Renal cortex interstitium (tissue), 11 donors: ENCODE measurements around the gene RNF213. TPM values are rescaled to one million over a fixed set of nuclear protein-coding genes. Genes with fewer than 3 reads are reported as not detected.

Experiments
- DNase-seq, 11 donors: peaks; one replicate each; pipeline ENCODE4 v3.0.0-alpha.2; 2013; ENCODE audit warnings: low read depth in 9 of 11, low spot score in 4 of 11; ENCODE audit errors: extremely low read depth in 1 of 11
- polyA plus RNA-seq, 3 donors: library from polyadenylated mRNA; unstranded; fragments of 120-200 nt; gene quantifications; one replicate each; pipeline ENCODE4 v1.2.1, GENCODE V29; 2013; ENCODE audit not compliant: insufficient read length in 3 of 3

RNF213 gene
- polyA plus RNA-seq, 3 donors: 62.4 to 112 (median 71.0) TPM

DNA sequence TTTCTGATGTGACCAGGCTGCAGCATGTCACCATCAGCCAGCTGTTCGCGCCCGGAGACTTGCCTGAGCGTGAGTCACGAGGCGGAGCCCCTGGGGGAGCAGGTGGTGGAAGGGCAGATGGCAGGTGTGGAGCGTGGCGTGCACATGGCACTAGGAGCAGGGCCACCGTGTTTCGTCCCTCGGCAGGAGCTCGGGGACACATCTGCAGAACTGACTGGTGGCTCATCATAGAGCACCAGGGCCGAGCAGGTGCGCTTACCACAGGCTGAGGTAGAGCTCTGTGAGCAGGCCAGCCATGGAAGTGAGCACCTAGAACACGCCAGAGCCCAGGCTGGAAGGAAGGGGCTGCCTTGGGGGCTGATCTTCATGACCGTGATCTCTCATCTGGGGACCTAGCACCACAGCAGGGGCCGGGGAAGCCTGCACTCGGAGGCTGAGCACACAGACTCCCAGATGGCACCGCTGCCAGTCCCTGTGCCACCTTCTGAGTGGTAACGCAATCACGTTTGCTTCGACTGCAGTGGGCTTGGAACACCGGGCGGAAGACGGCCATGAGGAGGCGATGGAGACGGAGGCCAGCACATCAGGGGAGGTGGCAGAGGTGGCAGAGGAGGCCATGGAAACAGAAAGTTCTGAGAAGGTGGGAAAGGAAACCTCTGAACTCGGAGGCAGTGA, 92.5 kb downstream of the RNF213 start:
- DNase-seq: no peak

DNA sequence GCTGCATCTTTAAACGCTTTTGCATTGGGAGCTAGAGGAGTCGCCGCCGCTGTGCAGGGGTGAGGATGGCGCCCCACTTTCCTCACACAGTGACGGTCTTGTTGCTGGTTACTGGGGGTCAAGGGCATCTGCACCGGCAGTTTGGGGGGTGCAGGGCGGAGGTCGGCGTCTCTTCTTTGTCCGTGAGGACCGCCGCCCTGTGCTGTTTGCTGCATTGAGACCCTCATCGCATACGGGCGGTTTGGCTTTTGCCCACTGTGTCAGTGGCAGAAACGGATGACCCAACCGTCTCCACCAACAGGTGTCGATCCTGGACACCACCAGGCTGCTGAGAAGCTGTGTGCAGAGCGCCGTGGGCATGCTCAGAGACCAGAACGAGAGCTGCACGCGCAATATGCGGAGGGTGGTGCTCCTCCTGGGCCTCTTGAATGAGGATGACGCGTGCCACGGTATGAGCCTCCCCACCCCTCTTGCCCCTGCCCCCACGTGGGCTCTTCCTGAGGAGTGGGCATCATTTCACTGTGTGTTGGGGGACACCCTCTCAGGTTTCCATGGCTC, 93.1 kb downstream of the RNF213 start:
- DNase-seq: no peak

DNA sequence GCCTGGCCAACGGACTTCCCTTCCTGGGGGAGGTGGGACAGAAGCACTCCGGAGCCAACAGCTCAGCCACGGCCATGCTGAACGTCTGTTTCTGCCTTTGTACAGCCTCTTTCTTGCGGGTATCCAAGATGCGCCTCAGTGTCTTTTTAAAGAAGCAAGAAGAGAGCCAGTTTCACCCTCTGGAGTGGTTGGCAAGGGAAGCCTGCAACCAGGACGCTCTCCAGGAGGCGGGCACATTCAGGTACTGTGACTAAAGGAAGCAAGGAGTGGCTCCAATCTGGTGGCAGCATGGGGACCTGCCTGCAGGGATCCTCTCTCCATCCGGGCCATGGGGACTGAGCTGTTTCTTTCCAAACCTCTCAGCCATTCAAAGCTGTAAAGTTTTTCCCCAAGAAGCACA, 93.7 kb downstream of the RNF213 start:
- DNase-seq: no peak

DNA sequence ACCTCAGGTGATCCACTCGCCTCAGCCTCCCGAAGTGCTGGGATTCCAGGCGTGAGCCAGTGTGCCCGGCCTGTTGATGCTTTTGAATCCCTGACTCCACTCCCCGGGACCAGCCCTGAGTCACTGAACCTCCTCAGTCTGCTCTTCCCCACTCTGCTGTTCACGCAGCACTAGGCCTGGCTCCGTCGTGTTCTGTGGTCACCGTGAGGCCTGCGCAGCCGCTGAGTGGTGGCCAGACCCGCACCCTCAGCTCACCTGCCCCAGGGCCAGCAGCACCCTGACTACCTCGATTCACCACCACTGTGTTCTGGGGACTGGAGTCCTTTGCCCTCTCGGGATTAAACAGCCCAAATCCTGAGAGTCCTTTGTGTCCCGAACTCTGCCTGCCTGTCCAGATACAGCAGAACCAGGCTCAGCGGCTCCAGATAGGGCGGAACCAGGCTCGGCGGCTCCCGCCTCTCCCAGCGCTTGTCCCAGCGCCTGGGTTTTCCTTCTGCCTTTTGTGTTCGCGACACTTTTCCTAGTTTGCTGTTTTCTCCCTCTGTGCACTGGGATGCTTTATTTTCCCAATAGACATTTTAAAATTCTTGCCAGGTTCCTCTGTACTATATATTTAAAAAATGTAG, 95.7 kb downstream of the RNF213 start:
- no peak for DNase-seq

DNA sequence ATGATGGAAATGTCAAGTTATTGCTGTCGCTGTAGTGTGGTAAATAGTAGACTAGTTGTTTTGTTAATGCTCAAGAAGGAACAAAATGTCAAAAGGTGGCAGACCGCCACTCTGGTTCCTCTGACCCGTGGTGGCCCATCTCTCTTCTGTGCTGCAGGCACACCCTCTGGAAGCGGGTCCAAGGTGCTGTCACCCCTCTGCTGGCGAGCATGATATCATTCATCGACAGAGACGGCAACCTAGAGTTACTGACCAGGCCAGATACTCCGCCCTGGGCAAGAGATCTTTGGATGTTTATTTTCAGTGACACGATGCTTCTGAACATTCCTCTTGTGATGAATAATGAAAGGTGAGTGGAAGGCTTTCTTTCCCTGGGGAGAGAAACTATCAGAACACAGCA, 97.5 kb downstream of the RNF213 start:
- DNase-seq: no peak

DNA sequence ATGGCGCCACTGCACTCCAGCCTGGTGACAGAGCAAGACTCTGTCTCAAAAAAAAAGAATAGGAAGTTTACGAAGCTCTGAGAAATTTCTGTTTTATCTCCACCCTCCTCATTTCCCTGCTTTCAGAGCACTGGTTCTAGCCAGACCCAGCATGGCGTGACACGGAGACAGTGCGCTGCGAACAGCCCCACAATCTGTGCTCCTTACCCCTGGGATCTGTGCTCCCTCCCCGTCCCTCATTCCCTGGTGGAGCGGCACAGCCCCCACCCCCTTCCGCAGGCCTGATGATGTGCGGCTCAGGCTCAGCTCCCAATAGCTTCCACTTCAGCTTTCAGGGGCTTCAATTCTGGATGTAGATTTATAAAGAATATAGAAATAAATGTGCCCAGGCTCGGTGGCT, 98.2 kb downstream of the RNF213 start:
- DNase-seq: no peak

DNA sequence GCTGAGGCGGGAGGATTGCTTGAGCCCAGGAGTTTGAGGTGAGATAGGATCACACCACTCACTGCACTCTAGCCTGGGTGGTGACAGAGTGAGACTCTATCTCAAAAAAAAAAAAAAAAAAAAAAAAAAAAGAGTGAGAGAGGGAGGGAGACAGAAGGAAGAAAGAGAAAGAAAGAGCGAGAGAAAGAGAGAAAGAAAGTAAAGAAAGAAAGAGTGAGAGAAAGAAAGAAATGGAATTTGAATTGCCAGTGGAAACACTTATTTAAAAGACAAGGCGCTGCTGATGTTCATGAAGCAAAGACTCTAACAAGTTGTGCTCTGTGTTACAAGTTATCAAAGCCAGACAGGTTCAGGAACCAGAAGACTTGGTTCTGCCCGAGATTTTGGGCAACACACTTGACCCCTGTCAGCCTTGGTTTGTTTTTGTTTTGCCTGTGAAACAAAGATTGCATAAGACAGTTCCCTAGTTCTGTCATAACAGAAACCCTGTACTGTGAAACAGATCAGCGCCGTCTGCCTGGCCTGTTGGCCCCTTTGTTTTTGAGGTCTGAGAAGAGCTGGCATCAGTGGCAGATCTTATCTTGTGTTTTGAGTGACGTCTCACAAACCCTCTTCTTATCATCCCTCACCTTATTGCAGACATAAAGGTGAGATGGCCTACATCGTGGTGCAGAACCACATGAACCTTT, 98.9 kb downstream of the RNF213 start:
- DNase-seq: no peak

DNA sequence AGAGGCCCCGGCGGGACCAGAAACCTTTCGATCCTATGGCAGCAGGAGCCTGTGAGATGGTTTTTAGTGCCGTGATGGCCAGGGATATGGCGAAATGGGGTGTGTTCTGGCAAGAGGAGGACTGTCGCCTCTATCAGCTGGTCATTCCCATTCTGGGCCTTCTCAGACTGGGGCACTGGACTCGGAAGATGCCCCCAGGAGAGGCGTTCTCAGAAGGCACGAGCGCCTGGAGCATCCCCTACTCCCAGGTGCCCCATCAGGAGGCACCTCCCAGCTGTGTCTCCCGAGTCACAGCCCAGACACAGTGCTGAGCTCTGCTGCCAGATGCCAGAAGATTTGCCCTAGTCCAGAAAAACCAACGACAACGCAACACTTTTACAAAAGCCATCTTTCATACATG, 99.7 kb downstream of the RNF213 start:
- DNase-seq: no peak

DNA sequence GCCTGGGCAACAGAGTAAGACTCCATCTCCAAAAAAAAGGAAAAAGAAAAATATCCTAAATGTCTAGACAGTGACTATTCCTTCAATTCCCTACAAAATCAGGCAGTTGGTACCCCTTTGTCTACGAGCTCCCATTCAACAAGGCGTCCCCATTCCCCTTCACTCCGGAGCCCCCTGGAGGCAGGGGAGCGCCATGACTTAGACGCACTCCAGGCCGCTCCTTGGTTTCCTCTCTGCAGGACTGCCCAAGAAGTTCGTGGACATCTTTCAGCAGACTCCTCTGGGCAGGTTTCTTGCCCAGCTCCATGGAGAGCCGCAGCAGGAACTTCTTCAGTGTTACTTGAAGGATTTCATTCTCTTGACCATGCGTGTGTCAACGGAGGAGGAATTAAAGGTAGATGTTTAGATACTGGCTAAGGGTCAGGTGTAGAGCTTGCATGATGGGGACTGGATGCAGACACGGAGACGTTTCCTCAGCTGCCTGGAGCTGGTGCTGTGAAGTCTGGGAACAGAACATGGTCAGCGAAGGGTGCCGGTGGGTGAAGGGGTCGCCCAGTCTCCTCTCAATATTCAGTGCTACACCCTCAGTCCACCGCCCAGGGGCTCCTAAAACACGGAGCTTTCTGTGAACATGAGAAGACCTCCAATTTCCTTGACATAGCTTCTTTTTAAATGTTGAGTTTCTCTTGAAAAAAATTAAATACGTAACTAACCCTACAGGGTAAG, 101.0 kb downstream of the RNF213 start:
- no peak for DNase-seq

DNA sequence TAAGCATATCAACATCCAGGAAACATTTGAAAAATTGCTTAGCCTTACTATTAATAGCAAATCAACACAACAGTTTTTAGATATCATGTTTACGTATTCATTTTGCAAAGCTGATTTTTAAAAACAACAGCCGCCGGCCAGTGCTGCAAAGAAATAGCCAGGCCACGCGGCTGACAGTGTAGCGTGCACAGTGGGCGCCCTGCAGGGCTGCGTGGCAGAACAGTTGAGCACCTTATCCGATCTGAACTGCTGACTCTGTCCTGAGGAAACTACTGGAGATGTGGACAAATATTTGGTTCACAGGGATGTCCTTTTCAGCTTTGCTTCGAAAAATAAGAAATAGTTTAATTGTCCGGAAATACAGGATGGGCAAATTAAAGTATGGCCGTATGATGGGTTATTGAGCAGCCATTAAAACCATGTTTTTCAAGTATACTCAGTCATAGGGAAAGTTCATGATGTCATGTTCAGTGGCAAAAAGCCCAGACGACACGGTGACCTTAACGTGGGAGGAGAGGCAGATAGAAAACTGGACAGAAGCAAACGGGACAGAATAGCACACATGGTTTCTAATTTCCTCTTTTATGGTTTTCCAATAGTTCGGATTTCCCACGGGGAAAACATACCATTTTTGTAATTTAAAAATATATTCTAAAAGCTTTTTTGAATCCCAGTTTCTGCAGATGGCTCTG, 101.9 kb downstream of the RNF213 start:
- DNase-seq: no peak

DNA sequence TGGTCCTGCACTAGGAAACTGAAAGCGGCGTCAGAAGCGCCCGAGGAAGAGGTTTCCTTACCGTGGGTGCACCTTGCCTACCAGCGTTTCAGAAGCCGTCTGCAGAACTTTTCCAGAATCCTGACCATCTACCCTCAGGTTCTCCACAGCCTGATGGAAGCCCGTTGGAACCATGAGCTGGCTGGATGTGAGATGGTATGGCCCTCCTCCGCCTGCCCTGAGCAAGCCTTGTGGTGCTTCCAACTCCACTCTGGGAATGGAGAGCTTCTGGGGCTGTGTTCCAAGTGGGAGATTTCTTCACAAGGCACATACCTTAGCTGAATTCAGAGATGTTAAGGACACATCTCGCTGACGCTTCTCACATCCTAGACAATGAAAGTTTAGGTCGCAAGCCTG, 102.5 kb downstream of the RNF213 start:
- no peak for DNase-seq

DNA sequence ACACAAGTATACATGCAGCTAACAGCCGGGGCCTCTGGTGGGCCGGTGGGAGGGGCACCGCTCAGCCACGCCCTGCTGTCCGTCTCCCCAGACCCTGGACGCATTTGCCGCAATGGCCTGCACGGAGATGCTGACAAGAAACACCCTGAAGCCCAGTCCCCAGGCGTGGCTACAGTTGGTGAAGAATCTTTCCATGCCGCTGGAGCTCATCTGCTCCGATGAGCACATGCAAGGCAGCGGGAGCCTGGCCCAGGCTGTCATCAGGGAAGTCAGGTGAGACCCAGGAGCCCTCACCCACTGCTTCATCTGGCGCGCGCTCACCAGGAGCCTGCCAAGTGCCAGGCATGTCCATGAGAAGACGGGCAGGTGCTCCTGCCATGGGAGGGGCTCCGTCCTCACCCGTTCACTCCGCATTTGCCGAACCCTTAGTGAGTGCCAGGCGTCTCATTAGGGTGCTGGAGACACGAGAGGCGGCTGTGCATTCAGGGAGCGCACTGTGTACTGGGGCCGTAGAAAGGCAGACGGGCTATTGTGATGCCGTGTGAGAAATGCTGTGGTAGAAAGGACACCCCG, 103.0 kb downstream of the RNF213 start:
- DNase-seq: no peak

DNA sequence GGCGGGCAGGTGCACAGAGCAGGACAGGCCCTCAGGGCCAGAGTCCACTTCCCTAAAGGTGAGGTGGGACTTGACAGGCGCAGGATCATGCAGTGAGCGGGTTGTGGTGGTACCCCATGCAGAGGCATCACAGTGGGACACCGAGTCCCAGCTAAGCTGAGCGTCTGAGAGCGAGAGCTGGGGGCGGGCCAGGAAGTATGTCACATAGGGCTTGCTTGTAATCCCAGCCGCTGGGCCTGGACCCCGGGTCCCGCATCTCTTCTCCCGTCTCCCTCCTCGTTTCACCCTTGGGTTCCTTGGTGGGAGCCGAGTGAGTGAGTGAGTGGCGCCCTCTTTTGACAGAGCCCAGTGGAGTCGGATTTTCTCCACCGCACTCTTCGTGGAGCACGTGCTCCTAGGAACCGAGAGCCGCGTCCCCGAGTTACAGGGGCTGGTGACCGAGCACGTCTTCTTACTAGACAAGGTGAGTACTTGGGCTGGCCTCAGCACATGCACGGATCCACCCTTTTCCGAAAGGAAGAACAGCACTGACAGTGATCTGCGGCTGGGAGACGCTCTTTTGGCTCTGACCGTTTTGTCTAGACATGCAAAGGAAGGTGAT, 103.5 kb downstream of the RNF213 start:
- no peak for DNase-seq

DNA sequence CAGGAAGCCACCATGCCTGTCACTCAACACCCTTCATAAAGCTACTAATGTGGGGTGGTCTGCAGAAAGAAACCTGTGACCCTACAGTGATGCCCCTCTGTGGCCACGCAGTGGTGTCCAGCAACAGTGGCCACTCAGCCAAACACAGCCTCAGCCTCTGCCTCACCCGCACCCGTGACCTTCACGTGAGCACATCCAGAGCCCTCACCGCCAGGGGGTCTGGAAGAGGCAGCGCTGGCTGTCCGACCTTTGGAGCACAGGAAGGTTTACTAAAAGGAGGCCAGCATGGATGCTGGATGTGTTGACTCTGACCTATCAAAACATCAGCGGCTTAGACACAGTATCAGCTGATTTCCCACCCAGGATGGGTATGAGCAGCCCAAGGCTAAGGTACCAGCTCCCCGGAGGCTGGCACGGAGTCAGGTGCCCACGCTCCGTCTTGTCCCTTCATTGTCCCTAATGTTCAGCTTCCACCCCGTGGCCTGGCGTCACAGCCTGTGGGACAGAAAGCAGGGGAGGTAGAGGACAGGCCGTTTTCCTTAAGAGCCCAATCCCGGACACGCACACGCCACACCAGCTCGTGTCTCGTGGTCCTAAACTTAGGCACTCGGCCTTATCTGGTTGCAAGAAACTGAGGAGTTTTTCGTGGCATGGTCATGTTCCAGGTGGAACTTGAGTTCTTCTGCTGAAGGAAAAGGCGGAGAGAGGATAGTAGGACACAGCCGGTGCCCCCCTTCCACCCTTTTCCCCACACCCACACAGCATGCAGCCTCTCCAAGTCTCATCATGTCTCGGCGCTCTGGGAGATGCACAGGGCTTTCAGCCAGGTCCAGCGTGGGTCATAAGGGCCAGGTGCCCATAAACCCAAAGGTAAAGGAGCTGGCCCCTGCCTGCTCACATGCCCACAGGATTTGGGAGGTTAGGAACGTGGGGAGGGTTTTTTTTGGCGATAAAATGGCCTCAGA, 104.6 kb downstream of the RNF213 start:
- DNase-seq: no peak

DNA sequence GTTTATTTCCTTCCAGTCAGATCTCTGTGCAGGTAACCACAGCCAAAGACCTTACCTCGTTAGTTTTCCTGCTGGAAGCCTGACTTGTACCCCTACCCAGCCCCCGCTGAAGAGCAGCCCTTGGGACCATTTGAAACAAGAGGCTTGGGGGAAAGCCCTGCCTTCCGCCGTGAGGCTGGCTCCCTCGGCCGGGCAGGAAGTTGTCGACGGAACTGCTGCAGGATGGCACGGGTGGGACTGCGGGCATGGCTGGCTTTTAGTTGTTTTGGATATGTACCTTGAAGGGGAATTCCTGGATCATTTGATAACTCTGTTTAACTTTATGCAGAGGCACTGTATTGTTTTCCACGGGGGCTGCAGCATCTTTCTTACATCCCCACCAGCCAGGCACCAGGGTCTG, 105.3 kb downstream of the RNF213 start:
- DNase-seq: no peak

DNA sequence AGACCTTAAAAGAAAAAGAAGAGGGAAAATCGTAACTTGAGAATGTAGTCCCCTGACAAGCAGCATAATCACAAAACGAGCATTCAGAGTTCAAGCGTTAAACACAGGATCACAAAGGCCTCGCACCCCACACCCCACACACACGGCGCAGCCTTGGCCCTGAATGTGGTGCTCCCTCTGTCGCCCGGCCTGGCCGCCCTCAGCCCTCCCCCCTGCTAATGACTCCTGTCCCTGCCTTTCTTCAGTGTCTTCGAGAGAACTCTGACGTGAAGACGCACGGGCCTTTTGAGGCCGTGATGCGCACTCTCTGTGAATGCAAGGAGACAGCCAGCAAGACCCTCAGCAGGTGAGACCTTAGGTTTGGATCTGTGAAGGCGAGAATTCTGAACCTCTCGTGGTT, 106.9 kb downstream of the RNF213 start:
- no peak for DNase-seq

DNA sequence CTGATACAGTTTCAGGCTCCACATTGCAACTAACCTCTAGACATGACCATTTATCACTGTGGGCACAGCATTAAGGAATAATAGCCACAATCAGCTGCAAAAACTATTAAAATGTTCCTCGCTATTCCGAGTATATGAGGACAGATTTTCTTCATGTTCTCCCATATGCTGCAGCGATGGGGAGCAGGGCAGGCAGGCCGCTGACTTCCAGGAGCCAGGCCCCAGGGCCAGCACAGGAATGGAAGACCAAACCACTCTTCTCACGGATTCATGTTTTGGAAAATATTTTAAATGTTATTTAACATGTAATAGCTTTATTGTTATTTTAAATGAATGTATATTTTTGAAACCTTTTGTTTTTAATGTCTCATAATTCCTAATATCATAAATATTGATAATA, 110.5 kb downstream of the RNF213 start:
- no peak for DNase-seq
